ENCODE data around the gene BLOC1S2.

GRCh38 chr10:100303724-100304319, 17.3 kb upstream of the BLOC1S2 start:
- TF ChIP-seq EZH2 (IDR thresholded peaks at IDR 0.05; ENCODE audit: insufficient read depth, poor library complexity, severe bottlenecking) (no peak), EZH2phosphoT487 (IDR thresholded peaks at IDR 0.05; ENCODE audit: insufficient read depth, low read depth) (no peak)

Data from GM23248 (cell line).